GM12892 (cell line): ENCODE results near the gene TMEM202.

ENCODE experiments used
- POLR2A ChIP-seq: IDR thresholded peaks from 2 replicates; pipeline ENCODE4 v1.6.1; 2011; ENCODE audit warnings: low read depth, low read length, control low read depth
- TAF1 ChIP-seq: IDR thresholded peaks from 2 replicates; pipeline ENCODE4 v1.6.1; 2011; ENCODE audit warnings: low read depth, mild to moderate bottlenecking, control low read depth, low read length, borderline replicate concordance

- TF ChIP-seq TAF1 (no peak), POLR2A (no peak)
Observed at GRCh38 chr15:72377331-72377730, 20.8 kb upstream of the TMEM202 start.
